Keratinocyte (primary cell): ENCODE data around the gene ZNF649.

Experiments
- CTCF ChIP-seq, 3 experiments: IDR thresholded peaks in 1 of 3; conservative IDR thresholded peaks in 1 of 3; optimal IDR thresholded peaks in 1 of 3; 2 replicates in 2 of 3; 3 replicates in 1 of 3; pipeline versions ENCODE3 to v1.5.1; 2011; ENCODE audit warnings: low read length in 3 of 3, mild to moderate bottlenecking in 3 of 3, moderate library complexity in 2 of 3, control low read depth in 1 of 3, inconsistent platforms in 1 of 3; ENCODE audit not compliant: insufficient read depth in 2 of 3; ENCODE audit errors: extremely low read depth in 1 of 3
- EZH2 ChIP-seq: IDR thresholded peaks from one replicate; pipeline ENCODE4 v1.6.1; 2012; ENCODE audit warnings: inconsistent platforms, mild to moderate bottlenecking, low read length, moderate library complexity

DNA sequence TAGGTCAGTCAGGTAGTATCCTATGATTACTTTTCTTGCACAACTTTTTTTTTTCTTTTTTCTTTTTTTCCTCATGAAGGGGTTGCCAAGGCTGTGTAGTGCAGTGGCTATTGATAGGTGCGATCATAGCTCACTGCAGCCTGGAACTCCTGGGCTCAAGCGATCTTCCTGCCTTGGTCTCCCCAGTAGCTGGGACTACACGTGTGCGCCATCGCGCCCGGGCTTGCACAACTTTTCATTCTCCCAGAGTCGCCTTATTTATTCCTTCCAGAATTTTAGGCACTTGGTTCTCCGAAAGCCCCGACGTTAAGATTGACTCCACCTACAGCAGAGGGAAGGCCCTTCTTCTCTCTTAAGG is 21.6 kb upstream of the ZNF649 start:
- TF ChIP-seq CTCF (optimal IDR thresholded peaks at IDR 0.05 in 1 of 3, IDR thresholded peaks at IDR 0.05 in 1 of 3, conservative IDR thresholded peaks at IDR 0.05 in 1 of 3; ENCODE audit: extremely low read depth in 1 of 3, insufficient read depth in 2 of 3, low read length in 3 of 3) (no peak), EZH2 (no peak)
